ENCODE data around the gene CEBPZ. TPM values are rescaled to one million over a fixed set of nuclear protein-coding genes. Genes with fewer than 3 reads are reported as not detected.
A peak's percentile ranks its signal among the peaks of the same experiment; 100 is the strongest.
"Not testable (repeated sequence)": the region's sequence is repeated elsewhere in the genome, so short reads cannot be mapped to it uniquely, and the experiment has no call there.

The CEBPZ gene
- total RNA-seq, 2 experiments from 2014 or later, result 34.9 to 57.2 TPM

- peak; percentile 88 for DNase-seq (ENCODE audit: low spot score)
- no TSS peak for BruUV-seq (replicated peaks)
- H3K4me1 ChIP-seq (ENCODE audit: insufficient read depth, low read length, poor library complexity, severe bottlenecking), result peaks cover 23% of the 10 kb centered on the region
- peak within 1 kb of the TSS; percentile 91 for H3K4me2 ChIP-seq (ENCODE audit: low read length)
- TF ChIP-seq CTCF (conservative IDR thresholded peaks at IDR 0.05; ENCODE audit: low read length) (peak; percentile 33; the same call in 1 of the 2 replicates), EZH2phosphoT487 (IDR thresholded peaks at IDR 0.05; ENCODE audit: borderline replicate concordance, low read depth, low read length) (no peak)
- CTCF ChIA-PET (ENCODE audit: unreplicated experiment), result interaction anchor here (0.6 kb wide), 1 partner anchor 101 kb away, joined by 4 read pairs; no protein-coding TSS in a partner anchor
- no peaks in the 10 kb centered on the region for H4K20me1 ChIP-seq (ENCODE audit: insufficient read depth, low read length)
- H3K4me3 ChIP-seq (ENCODE audit: low read depth, low read length, poor library complexity, severe bottlenecking), result peak within 1 kb of the TSS; percentile 79
- peaks cover 24% of the 10 kb centered on the region for H3K36me3 ChIP-seq (ENCODE audit: insufficient read depth, low read length)
- peak within 1 kb of the TSS; percentile 86 for H2AFZ ChIP-seq (ENCODE audit: low read length)
- no peaks in the 10 kb centered on the region for H3K9me2 ChIP-seq (ENCODE audit: insufficient read depth, low read length)
- POLR2A ChIA-PET, result interaction anchor here (0.7 to 1.9 kb wide), 7 partner anchors 10 to 229 kb away, joined by 3 to 6 read pairs (median 3); partner anchors contain the start of gene STRN
- peak within 1 kb of the TSS; percentile 56 for H3K27ac ChIP-seq (ENCODE audit: low read depth, low read length, poor library complexity, severe bottlenecking)
- intact Hi-C loops (cut with micrococcal nuclease; ENCODE audit: unreplicated experiment), result loop anchor here (2.0 to 5.0 kb wide), 3 partner anchors 34 to 229 kb away; partner anchors contain the start of genes CEBPZ, NDUFAF7, PRKD3 and STRN
- H3K9me3 ChIP-seq (ENCODE audit: low read length), result peaks cover 5% of the 10 kb centered on the region; the same call in 1 of the 2 replicates
- peaks cover 47% of the 10 kb centered on the region for H3K79me2 ChIP-seq (ENCODE audit: insufficient read depth, low read depth, low read length)
Measured at GRCh38 chr2:37196320-37197195, 34.8 kb downstream of the CEBPZ start, which contains the start of gene CEBPZOS. Gene CEBPZOS (plus strand): TSS chr2:37196496. CDS start chr2:37199705, 3,209 bp downstream.

- POLR2A ChIA-PET, result interaction anchor here (1.1 to 1.3 kb wide), 2 partner anchors 9 to 16 kb away, joined by 5 read pairs; no protein-coding TSS in a partner anchor
- BruUV-seq (replicated peaks), result not testable (repeated sequence)
Measured at GRCh38 chr2:37195862-37196319, 35.5 kb downstream of the CEBPZ start.

GRCh38 chr2:37192551-37192950 lies 38.8 kb downstream of the CEBPZ start:
- no peak overlapping the region for H3K4me2 ChIP-seq (ENCODE audit: low read length)
- no peak for DNase-seq (ENCODE audit: low spot score)
- H3K36me3 ChIP-seq (ENCODE audit: insufficient read depth, low read length), result no peaks in the 10 kb centered on the region
- intact Hi-C loops (cut with micrococcal nuclease; ENCODE audit: unreplicated experiment), result no loop called here
- no peak overlapping the region for H3K4me3 ChIP-seq (ENCODE audit: low read depth, low read length, poor library complexity, severe bottlenecking)
- H3K79me2 ChIP-seq (ENCODE audit: insufficient read depth, low read depth, low read length), result peaks cover 10% of the 10 kb centered on the region
- peaks cover 9% of the 10 kb centered on the region for H3K4me1 ChIP-seq (ENCODE audit: insufficient read depth, low read length, poor library complexity, severe bottlenecking)
- H3K27ac ChIP-seq (ENCODE audit: low read depth, low read length, poor library complexity, severe bottlenecking), result no peak overlapping the region
- no peaks in the 10 kb centered on the region for H4K20me1 ChIP-seq (ENCODE audit: insufficient read depth, low read length)
- no peak overlapping the region for H2AFZ ChIP-seq (ENCODE audit: low read length)
- ChIA-PET CTCF (ENCODE audit: unreplicated experiment) (no interaction called here), POLR2A (interaction anchor here (0.6 to 0.7 kb wide), 2 partner anchors 20 to 106 kb away, joined by 4 to 5 read pairs; no protein-coding TSS in a partner anchor)
- peaks cover 5% of the 10 kb centered on the region; the same call in 1 of the 2 replicates for H3K9me3 ChIP-seq (ENCODE audit: low read length)
- TF ChIP-seq EZH2phosphoT487 (IDR thresholded peaks at IDR 0.05; ENCODE audit: borderline replicate concordance, low read depth, low read length) (no peak), CTCF (conservative IDR thresholded peaks at IDR 0.05; ENCODE audit: low read length) (no peak)
- no TSS peak for BruUV-seq (replicated peaks)
- no peaks in the 10 kb centered on the region for H3K9me2 ChIP-seq (ENCODE audit: insufficient read depth, low read length)

More at GRCh38 chr2:37195862-37196319, 35.5 kb downstream of the CEBPZ start:
- Histone ChIP-seq H2AFZ (ENCODE audit: low read length) (peak overlapping the region; percentile 86), H3K4me2 (ENCODE audit: low read length) (peak overlapping the region; percentile 91), H3K79me2 (ENCODE audit: insufficient read depth, low read depth, low read length) (peaks cover 41% of the 10 kb centered on the region), H3K27ac (ENCODE audit: low read depth, low read length, poor library complexity, severe bottlenecking) (peak overlapping the region; percentile 56), H3K36me3 (ENCODE audit: insufficient read depth, low read length) (peaks cover 18% of the 10 kb centered on the region), H3K4me1 (ENCODE audit: insufficient read depth, low read length, poor library complexity, severe bottlenecking) (peaks cover 23% of the 10 kb centered on the region), H3K4me3 (ENCODE audit: low read depth, low read length, poor library complexity, severe bottlenecking) (peak overlapping the region; percentile 79)
- H3K9me2 ChIP-seq (ENCODE audit: insufficient read depth, low read length); CTCF ChIA-PET (ENCODE audit: unreplicated experiment); H4K20me1 ChIP-seq (ENCODE audit: insufficient read depth, low read length); H3K9me3 ChIP-seq (ENCODE audit: low read length); DNase-seq (ENCODE audit: low spot score): not testable (repeated sequence)
- intact Hi-C loops (cut with micrococcal nuclease; ENCODE audit: unreplicated experiment), result loop anchor here (2.0 to 5.0 kb wide), 3 partner anchors 35 to 229 kb away; partner anchors contain the start of genes CEBPZ, NDUFAF7, PRKD3 and STRN
